SK-N-SH (cell line): ENCODE results near the gene AHNAK2. TPM values are rescaled to one million over a fixed set of nuclear protein-coding genes. Genes with fewer than 3 reads are reported as not detected.

Source experiments
- CTCF ChIA-PET: fragments of 300-600, 350-600 bp; formaldehyde crosslinking; extraction: SDS; loops from one replicate; lab custom pipeline; 2021; lab: Yijun Ruan, JAX
- POLR2A ChIA-PET: fragments of 350-600 bp; sonication (Branson Sonifier 250); formaldehyde crosslinking; extraction: SDS; loops from one replicate; lab custom pipeline; 2020; ENCODE audit warnings: antibody characterized with exemption, inconsistent platforms; lab: Yijun Ruan, JAX
- DNase-seq: peaks from one replicate; pipeline ENCODE4 v3.0.0; 2012
- H2AFZ ChIP-seq: fragments of 200-600 bp; sonication (generic); 2 replicates; pipeline ENCODE4 v1.8.1; 2016; ENCODE audit warnings: antibody characterized with exemption, mild to moderate bottlenecking, low read depth
- H3F3A ChIP-seq: fragments of 200-600 bp; sonication (generic); replicated peaks from 2 replicates; pipeline ENCODE3; 2016; ENCODE audit warnings: antibody characterized with exemption, mild to moderate bottlenecking; ENCODE audit not compliant: insufficient read depth
- H3K27ac ChIP-seq, 2 experiments: fragments of 200-500 bp in 1 of 2; fragments of 200-600 bp in 1 of 2; sonication (Bioruptor generic) in 1 of 2; sonication (generic), shearing (Covaris generic) in 1 of 2; 2 replicates each; pipeline versions ENCODE4 v1.5.1 to v1.6.1; 2014 to 2016; ENCODE audit warnings: low read depth in 2 of 2, inconsistent platforms in 1 of 2, low read length in 1 of 2, mild to moderate bottlenecking in 1 of 2, mixed read lengths in 1 of 2
- H3K27me3 ChIP-seq: fragments of 200-600 bp; sonication (generic), shearing (Covaris generic); 2 replicates; pipeline ENCODE4 v1.6.1; 2016; ENCODE audit warnings: mixed run types; ENCODE audit not compliant: insufficient read depth
- H3K36me3 ChIP-seq, 2 experiments: fragments of 200-500 bp in 1 of 2; fragments of 200-600 bp in 1 of 2; sonication (Bioruptor generic) in 1 of 2; sonication (generic) in 1 of 2; replicated peaks in 1 of 2; 2 replicates each; pipeline versions ENCODE3 to v1.5.1; 2014 to 2016; ENCODE audit warnings: low read length in 1 of 2, mild to moderate bottlenecking in 1 of 2; ENCODE audit not compliant: insufficient read depth in 2 of 2, control insufficient read depth in 1 of 2
- H3K4me1 ChIP-seq, 2 experiments: fragments of 200-500 bp in 1 of 2; fragments of 200-600 bp in 1 of 2; sonication (Bioruptor generic) in 1 of 2; sonication (generic), shearing (Covaris generic) in 1 of 2; 2 replicates each; pipeline versions ENCODE4 v1.5.1 to v1.6.1; 2014 to 2016; ENCODE audit warnings: low read depth in 1 of 2, low read length in 1 of 2, mixed run types in 1 of 2; ENCODE audit not compliant: insufficient read depth in 2 of 2, control insufficient read depth in 1 of 2
- H3K4me2 ChIP-seq: fragments of 200-600 bp; sonication (generic), shearing (Covaris generic); 2 replicates; pipeline ENCODE4 v1.6.1; 2017; ENCODE audit warnings: mixed run types
- H3K4me3 ChIP-seq, 2 experiments: fragments of 200-500 bp in 1 of 2; fragments of 200-600 bp in 1 of 2; sonication (Bioruptor generic) in 1 of 2; sonication (generic), shearing (Covaris generic) in 1 of 2; 2 replicates each; pipeline versions ENCODE4 v1.5.1 to v1.8.1; 2014 to 2016; ENCODE audit warnings: low read depth in 2 of 2, inconsistent platforms in 1 of 2, low read length in 1 of 2, mild to moderate bottlenecking in 1 of 2, mixed read lengths in 1 of 2, moderate library complexity in 1 of 2
- H3K79me2 ChIP-seq: fragments of 200-600 bp; sonication (generic); 2 replicates; pipeline ENCODE4 v1.8.1; 2017; ENCODE audit warnings: mild to moderate bottlenecking; ENCODE audit not compliant: insufficient read depth
- H3K9ac ChIP-seq: fragments of 200-600 bp; sonication (generic); 2 replicates; pipeline ENCODE4 v1.6.1; 2017; ENCODE audit warnings: mixed run types
- H3K9me2 ChIP-seq: fragments of 200-600 bp; sonication (generic); 2 replicates; pipeline ENCODE4 v1.6.1; 2017; ENCODE audit warnings: mixed run types
- H3K9me3 ChIP-seq: fragments of 200-600 bp; sonication (generic); 2 replicates; pipeline ENCODE4 v1.6.1; 2017; ENCODE audit warnings: mixed run types, mild to moderate bottlenecking, moderate library complexity
- H4K20me1 ChIP-seq: fragments of 200-600 bp; sonication (generic); 2 replicates; pipeline ENCODE4 v1.6.1; 2017; ENCODE audit warnings: mild to moderate bottlenecking, mixed run types; ENCODE audit not compliant: insufficient read depth
- EP300 ChIP-seq, 2 experiments: IDR thresholded peaks; 2 replicates each; pipeline versions ENCODE4 v1.4.0 to v1.6.1; 2012; ENCODE audit warnings: borderline replicate concordance in 1 of 2, low read depth in 1 of 2, low read length in 1 of 2
- FOXM1 ChIP-seq: IDR thresholded peaks from 2 replicates; pipeline ENCODE4 v1.4.0; 2012; ENCODE audit warnings: low read depth, mild to moderate bottlenecking
- MAX ChIP-seq: IDR thresholded peaks from 2 replicates; pipeline ENCODE4 v1.4.0; 2012; ENCODE audit warnings: low read depth
- MXI1 ChIP-seq: IDR thresholded peaks from 2 replicates; pipeline ENCODE4 v1.6.1; 2012; ENCODE audit warnings: mild to moderate bottlenecking, low read depth, low read length, improper control_type of control experiment
- NFIC ChIP-seq: IDR thresholded peaks from 2 replicates; pipeline ENCODE4 v1.4.0; 2012; ENCODE audit warnings: borderline replicate concordance
- PBX3 ChIP-seq: IDR thresholded peaks from 2 replicates; pipeline ENCODE4; 2012
- POLR2AphosphoS5 ChIP-seq: IDR thresholded peaks from 2 replicates; pipeline ENCODE4 v1.6.1; 2012; ENCODE audit warnings: low read depth, low read length
- REST ChIP-seq: IDR thresholded peaks from 2 replicates; pipeline ENCODE4 v1.6.1; 2012; ENCODE audit warnings: mild to moderate bottlenecking, low read depth, low read length, moderate library complexity
- RFX5 ChIP-seq: IDR thresholded peaks from 2 replicates; pipeline ENCODE4 v1.6.1; 2012; ENCODE audit warnings: mild to moderate bottlenecking, improper control_type of control experiment, low read length
- RXRA ChIP-seq: IDR thresholded peaks from 2 replicates; pipeline ENCODE4 v1.4.0; 2012; ENCODE audit warnings: low read depth, mild to moderate bottlenecking, borderline replicate concordance
- SIN3A ChIP-seq: IDR thresholded peaks from 2 replicates; pipeline ENCODE4 v1.6.1; 2012; ENCODE audit warnings: low read depth, mild to moderate bottlenecking, low read length, moderate library complexity, borderline replicate concordance
- TAF1 ChIP-seq: IDR thresholded peaks from 2 replicates; pipeline ENCODE4 v1.6.1; 2012; ENCODE audit warnings: low read depth, mild to moderate bottlenecking, low read length, moderate library complexity, borderline replicate concordance
- TCF12 ChIP-seq: IDR thresholded peaks from 2 replicates; pipeline ENCODE4 v1.4.0; 2012
- TEAD4 ChIP-seq: IDR thresholded peaks from 2 replicates; pipeline ENCODE4 v1.4.0; 2012; ENCODE audit warnings: mild to moderate bottlenecking, borderline replicate concordance; ENCODE audit not compliant: insufficient read depth
- YY1 ChIP-seq: IDR thresholded peaks from 2 replicates; pipeline ENCODE4 v1.4.0; 2012; ENCODE audit warnings: low read depth, mild to moderate bottlenecking
- WGBS: methylation state at CpG from one replicate; pipeline ENCODE4 v1.1.6; 2017; ENCODE audit warnings: low lambda C conversion rate; 5-methylcytosine and 5-hydroxymethylcytosine counted together
- polyA plus RNA-seq, 3 experiments: library from polyadenylated mRNA; depleted of rRNA; stranded (reverse); fragments of >200 nt; gene quantifications; 2 replicates each; pipeline ENCODE4 v1.2.3, GENCODE V29; 2012
- TF ChIP-seq, protein P1 (sequence below): fragments of 200-600 bp; sonication (generic); IDR thresholded peaks from 2 replicates; pipeline ENCODE4 v1.6.1; 2017; ENCODE audit warnings: antibody characterized with exemption, mild to moderate bottlenecking, moderate library complexity
- TF ChIP-seq, protein P2 (sequence below): IDR thresholded peaks from 2 replicates; pipeline ENCODE4 v1.4.0; 2012; ENCODE audit warnings: low read depth, borderline replicate concordance

AHNAK2 gene
- polyA plus RNA-seq, 1 of the 3 experiments (the other 2 are of a cell fraction): 33.5 TPM

GRCh38 chr14:104974146-104974541, 4.0 kb downstream of the AHNAK2 start:
- peak overlapping the region; percentile 90 for H3K4me2 ChIP-seq
- peaks cover 60% of the 10 kb centered on the region; the same call in 1 of the 2 replicates for H3K79me2 ChIP-seq
- ChIA-PET CTCF (interaction anchor here (0.8 to 11.2 kb wide), 9 partner anchors 10 to 116 kb away, joined by 3 to 284 read pairs (median 5); partner anchors contain the start of gene CDCA4), POLR2A (no interaction called here)
- H3K9ac ChIP-seq: peak overlapping the region; percentile 76; the same call in 1 of the 2 replicates
- TF ChIP-seq TAF1: no peak
- TF ChIP-seq RXRA: no peak
- H3K9me2 ChIP-seq: no peaks in the 10 kb centered on the region
- H3K9me3 ChIP-seq: no peaks in the 10 kb centered on the region
- peak overlapping the region; percentile 54; the same call in 1 of the 2 replicates for H2AFZ ChIP-seq
- H3F3A ChIP-seq: peaks cover 24% of the 10 kb centered on the region
- no peaks in the 10 kb centered on the region for H3K27me3 ChIP-seq
- DNase-seq: no peak
- H3K27ac ChIP-seq: peak overlapping the region; percentile 70 to 93
- WGBS: 86% methylated on average over 11 of the region's 13 CpGs
- peaks cover 48 to 53% of the 10 kb centered on the region in 2 experiments; a peak in 3 of 4 replicates for H3K4me1 ChIP-seq
- peak overlapping the region in 1 of 2 experiments; percentile 24; a peak in 1 of 4 replicates for H3K4me3 ChIP-seq
- no peaks in the 10 kb centered on the region for H4K20me1 ChIP-seq
- no peaks in the 10 kb centered on the region for H3K36me3 ChIP-seq

DNA sequence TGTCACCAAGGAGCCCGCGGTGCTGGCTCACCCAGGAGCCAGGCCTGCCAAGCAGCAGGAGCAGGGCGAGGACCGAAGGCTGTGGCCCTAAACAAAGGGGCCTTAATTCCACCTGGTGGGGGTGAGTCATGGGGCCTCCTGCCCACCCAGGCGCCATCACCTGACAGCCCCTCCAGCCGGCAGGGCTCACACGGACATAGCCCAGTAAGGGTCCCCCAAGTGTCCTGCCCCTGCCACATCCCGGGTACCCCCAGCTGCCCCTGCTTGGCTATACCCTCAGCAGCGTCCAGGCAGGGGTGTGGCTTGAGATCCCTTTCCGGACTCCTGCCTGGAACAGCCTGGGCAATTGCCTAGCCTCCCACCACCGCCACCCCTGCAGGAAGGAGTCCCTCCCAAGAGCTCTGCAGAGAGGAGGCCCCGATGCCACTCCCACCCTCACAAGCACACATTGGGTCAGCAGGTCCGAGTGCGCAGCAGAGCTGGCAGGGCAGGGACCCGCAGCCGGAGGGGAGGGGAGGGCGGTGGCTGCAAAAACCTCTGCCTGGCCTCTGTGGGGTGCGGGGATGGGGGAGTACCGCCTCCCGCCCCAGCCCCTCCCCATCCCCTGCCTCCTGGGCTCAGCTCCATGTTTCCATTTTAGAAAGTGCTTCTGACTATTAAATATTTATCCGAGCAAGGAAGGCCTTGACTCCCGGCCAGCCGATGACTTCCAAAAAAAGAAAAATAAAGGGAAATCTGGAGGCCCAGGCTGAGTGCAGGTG, 4.6 kb downstream of the AHNAK2 start:
- H3K27ac ChIP-seq: peak overlapping the region; percentile 74 to 93
- peak overlapping the region; percentile 90 for H3K4me2 ChIP-seq
- H2AFZ ChIP-seq: peak overlapping the region; percentile 54; the same call in 1 of the 2 replicates
- peaks cover 48 to 51% of the 10 kb centered on the region in 2 experiments; a peak in 3 of 4 replicates for H3K4me1 ChIP-seq
- TF ChIP-seq TCF12 (peak; percentile 81), TEAD4 (peak; percentile 91; the same call in 1 of the 2 replicates), SIN3A (0 out of 2 replicates have a peak, but pooled peaks have one; percentile 56), NFIC (peak; percentile 89), REST (0 out of 2 replicates have a peak, but pooled peaks have one; percentile 8), MAX (peak; percentile 86; the same call in 1 of the 2 replicates), RFX5 (no peak), PBX3 (peak; percentile 47; the same call in 1 of the 2 replicates), FOXM1 (no peak), YY1 (no peak), POLR2AphosphoS5 (peak; percentile 40; the same call in 1 of the 2 replicates), MXI1 (no peak), EP300 (IDR thresholded peaks at IDR 0.05; ENCODE audit: borderline replicate concordance in 1 of 2, low read depth in 1 of 2, low read length in 1 of 2) (peak in 1 of 2 experiments; percentile 81; a peak in 1 of 4 replicates)
- TF ChIP-seq, protein P1, sequence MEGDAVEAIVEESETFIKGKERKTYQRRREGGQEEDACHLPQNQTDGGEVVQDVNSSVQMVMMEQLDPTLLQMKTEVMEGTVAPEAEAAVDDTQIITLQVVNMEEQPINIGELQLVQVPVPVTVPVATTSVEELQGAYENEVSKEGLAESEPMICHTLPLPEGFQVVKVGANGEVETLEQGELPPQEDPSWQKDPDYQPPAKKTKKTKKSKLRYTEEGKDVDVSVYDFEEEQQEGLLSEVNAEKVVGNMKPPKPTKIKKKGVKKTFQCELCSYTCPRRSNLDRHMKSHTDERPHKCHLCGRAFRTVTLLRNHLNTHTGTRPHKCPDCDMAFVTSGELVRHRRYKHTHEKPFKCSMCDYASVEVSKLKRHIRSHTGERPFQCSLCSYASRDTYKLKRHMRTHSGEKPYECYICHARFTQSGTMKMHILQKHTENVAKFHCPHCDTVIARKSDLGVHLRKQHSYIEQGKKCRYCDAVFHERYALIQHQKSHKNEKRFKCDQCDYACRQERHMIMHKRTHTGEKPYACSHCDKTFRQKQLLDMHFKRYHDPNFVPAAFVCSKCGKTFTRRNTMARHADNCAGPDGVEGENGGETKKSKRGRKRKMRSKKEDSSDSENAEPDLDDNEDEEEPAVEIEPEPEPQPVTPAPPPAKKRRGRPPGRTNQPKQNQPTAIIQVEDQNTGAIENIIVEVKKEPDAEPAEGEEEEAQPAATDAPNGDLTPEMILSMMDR: no peak
- TF ChIP-seq, protein P2, sequence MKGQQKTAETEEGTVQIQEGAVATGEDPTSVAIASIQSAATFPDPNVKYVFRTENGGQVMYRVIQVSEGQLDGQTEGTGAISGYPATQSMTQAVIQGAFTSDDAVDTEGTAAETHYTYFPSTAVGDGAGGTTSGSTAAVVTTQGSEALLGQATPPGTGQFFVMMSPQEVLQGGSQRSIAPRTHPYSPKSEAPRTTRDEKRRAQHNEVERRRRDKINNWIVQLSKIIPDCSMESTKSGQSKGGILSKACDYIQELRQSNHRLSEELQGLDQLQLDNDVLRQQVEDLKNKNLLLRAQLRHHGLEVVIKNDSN: peak; percentile 55; the same call in 1 of the 2 replicates
- TF ChIP-seq, all 33 proteins: peak for 10
- Histone ChIP-seq H3K79me2 (peaks cover 65% of the 10 kb centered on the region; the same call in 1 of the 2 replicates), H3F3A (peaks cover 22% of the 10 kb centered on the region), H3K27me3 (no peaks in the 10 kb centered on the region), H3K36me3 (no peaks in the 10 kb centered on the region), H4K20me1 (no peaks in the 10 kb centered on the region), H3K9me3 (no peaks in the 10 kb centered on the region), H3K9ac (peak overlapping the region; percentile 76), H3K9me2 (no peaks in the 10 kb centered on the region), H3K4me3 (peak overlapping the region; percentile 4 to 24; a peak in 1 of 4 replicates)
- 25% methylated on average over 7 of the region's 23 CpGs for WGBS
- DNase-seq: no peak
- ChIA-PET POLR2A (no interaction called here), CTCF (interaction anchor here (0.9 to 11.2 kb wide), 7 partner anchors 24 to 121 kb away, joined by 3 to 284 read pairs (median 4); no protein-coding TSS in a partner anchor)
